ENCODE data around the gene FMNL2.

FMNL2 gene

GRCh38 chr2:152564754-152565551, 230.0 kb downstream of the FMNL2 start:
- no peak for DNase-seq

DNA sequence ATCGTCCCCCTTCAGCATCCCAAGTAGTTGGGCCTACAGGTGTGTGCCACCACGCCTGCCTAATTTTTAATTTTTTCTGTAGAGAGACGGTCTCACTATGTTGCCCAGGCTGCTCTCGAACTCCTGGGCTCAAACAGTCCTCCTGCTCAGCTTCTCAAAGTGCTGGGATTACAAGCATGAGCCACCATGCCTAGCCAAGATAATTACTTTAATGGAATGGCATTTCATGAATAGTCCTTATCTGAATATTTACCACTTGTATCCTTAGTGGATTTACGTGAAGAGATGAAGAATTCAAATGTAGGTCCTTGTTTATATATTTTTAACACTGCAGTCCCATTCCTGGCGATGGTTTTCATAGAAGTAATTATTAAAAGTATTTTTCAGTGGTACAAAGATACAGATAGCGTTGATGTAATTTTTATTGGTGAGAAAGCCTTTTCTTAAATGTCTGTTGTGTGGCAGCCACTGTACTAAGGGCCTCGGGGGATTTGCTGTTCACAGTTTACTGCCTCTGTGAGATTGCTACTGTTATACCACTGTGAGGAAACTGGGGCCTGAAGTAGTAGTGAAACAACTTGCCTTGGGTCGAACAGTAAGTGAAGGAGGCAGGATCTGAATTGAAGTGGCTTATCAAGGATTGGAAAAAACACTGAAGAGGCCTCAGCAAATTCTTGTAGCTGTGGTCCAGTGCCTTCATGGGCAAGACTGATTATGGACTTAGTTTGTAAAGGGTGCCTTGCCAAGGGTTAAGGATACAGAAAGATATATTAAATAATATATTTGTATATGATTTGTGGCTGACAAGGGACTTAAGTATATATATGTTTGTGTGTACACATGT, 231.1 kb downstream of the FMNL2 start:
- no peak for DNase-seq

DNA sequence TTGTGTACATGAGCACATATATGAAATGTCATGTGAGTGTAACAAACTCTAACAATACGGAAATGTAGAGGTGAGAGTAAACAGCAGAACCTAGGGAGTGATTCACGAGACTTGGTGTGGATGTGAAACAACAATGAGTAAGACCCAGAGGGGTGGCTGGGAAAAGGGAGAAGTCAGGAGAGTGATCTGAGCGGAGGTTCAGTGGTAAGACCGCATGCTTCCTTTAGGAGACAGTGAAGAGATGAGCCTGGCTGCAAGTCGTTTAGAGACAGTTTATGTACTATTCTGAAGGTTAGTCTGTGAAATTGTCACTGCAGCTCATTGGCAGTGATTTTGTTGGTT, 231.7 kb downstream of the FMNL2 start:
- DNase-seq: no peak

DNA sequence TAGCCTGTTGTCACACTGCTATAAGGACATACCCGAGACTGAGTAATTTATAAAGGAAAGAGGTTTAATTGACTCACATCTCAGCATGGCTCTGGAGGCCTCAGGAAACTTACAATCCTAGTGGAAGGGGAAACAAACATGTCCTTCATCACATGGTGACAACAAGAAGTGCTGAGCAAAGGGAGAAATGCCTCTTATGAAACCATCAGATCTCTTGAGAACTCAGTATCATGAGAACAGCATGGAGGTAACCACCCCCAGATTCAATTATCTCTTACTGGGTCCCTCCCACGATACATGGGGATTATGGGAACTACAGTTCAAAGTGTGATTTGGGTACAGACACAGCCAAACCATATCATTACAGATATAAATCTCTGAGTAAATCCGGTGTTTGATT, 233.6 kb downstream of the FMNL2 start:
- DNase-seq: no peak

DNA sequence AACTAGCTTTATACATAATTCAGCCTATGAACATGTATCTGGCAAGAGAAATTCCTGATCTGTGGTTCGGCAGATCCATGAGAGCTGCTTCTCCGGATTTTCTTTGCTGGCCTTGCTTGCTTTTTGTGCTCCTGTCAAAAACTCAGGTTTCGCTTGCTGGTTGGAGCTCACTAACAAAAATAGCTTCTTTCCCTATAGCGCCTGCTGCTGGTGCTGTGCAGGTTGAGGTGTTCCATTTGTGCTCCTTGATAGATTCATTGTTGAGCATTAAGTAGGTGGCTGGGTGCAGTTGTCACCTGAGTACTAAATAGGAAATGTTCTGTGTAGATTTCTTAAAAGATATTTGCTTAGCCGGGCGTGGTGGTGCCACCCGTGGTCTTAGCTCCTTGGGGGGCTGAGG, 234.2 kb downstream of the FMNL2 start:
- DNase-seq: no peak

- no peak for DNase-seq
Observed at GRCh38 chr2:152571048-152571766, 236.2 kb downstream of the FMNL2 start.

DNA sequence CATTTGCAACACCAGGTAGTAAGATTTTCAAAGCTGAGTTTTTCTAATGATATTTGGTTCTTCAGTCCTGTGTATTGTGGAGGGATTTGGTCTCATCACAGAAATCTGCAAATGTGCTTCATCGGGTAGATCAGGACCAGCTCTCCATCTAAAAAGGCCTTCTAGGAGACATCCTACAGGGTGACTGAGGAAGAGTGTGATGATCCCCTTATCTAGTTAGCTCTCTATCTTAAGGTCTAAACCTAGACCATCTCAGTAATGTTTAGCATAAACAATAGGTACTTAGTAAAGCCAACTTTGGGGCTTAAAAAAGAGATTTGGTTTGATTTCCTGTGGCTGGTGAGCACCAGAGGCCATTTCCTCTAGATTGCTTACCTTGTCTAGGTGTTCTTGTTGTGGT, 237.1 kb downstream of the FMNL2 start:
- no peak for DNase-seq

DNA sequence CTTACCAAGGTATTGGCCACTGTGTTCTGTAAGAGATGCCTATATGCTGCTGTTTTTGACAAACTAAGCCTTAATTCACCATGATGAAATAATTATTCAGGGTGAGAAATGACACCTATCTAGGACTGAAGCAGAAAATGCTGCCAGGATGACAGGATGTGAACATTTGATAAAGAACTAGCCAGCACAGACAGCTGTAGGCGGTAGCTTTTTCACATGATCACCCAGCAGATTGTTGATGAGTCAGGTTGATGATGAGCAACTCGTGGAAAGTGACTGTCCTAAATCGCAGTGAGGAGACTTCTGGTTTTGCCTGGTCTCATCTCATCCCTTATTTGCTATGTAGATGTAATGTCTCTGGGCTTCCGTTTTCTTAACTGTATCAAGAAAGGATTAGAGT, 238.2 kb downstream of the FMNL2 start:
- no peak for DNase-seq

DNA sequence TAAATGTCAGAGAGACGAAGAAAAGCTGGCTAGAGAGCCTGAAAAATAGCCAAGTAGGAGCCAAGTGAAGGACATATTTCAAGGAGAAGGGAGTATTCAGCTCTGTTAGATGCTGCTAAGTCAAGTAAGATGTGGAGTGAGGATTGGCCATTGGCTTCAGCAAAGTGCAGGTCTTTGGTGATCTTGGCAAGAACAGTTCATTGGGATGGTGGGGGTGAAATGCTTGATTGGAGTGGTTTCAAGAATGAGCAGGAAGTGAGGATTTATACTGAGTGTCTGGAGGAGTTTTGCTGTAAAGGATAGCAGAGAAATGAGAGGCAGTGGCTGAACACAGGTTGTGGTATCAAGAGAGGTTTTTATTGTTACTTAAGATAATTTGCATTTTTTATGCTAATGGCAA, 242.6 kb downstream of the FMNL2 start:
- no peak for DNase-seq

GRCh38 chr2:152578573-152578972, 243.6 kb downstream of the FMNL2 start:
- DNase-seq: no peak

GRCh38 chr2:152580714-152581113, 245.7 kb downstream of the FMNL2 start:
- DNase-seq: no peak

DNA sequence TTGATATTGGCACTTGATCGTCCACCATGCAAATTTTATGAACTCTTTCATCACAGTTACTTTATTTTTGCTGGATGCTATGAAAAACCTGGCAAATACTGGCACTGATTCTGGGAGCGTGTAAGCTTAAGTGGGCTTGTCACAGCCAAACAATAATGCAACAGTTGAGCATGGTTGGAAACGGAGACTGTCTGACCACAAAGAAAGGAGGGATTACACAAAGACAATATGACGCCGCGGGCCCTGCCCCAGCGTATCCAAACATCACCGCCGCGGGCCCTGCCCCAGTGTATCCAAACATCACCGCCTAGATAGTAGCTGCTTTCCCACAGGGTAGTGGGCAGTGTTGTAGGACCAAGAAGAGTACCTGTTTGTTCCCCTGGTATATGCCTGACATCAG, 246.4 kb downstream of the FMNL2 start:
- DNase-seq: no peak

- DNase-seq: no peak
Observed at GRCh38 chr2:152582081-152582480, 247.1 kb downstream of the FMNL2 start.

DNA sequence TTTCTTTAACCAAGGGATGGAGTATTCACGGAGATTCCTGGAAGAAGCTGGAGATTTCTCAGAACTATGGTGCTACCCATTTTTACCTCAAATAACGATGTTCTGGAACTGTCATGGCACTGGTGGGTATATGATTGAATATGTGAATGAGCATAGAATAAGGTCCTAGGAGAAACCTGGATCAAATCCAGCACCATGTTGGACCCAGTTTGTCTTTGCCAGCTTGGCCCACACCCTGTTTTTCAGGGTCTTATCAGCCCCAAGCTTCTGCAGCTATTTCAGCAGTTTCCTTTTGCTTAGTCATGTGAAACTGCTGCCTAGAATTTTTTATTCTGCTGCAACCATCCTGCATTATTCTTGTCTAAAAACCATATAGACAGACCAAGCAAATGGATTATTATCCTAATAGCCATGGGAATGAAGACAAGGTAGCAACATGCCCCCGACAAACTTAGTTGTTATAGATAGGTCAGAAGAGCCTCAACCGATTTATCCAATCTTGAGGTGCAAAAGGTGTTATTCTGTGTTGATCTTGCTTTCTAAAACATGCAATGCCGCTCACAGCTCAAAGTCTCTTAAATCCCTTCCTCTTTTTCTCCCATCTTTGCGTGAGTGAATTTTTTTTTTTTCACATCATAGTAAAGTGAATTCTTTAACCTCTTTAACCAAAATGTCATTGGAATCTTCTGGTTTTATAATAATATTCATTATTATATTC, 248.7 kb downstream of the FMNL2 start:
- no peak for DNase-seq

DNA sequence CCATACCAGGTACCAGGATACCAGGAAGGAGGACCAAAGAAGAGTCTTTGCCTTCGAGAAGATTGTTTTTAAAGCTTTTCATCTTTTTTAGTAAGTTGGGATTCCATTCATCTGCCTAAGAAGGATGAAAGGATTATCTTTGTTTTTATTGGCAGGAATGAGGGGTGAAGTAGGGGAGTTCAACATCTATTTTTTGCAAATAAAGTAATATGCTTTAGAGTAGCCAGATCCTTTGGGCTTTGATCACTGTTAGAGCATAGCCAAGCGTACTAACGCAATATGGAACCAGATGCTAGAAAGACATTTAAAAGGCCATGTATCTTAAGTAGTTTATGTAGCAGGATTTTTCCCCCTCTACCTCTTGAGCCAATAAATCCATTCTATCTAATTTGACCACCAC, 249.3 kb downstream of the FMNL2 start:
- no peak for DNase-seq

GRCh38 chr2:152585830-152586484, 251.0 kb downstream of the FMNL2 start:
- no peak for DNase-seq

GRCh38 chr2:152587187-152587947, 252.4 kb downstream of the FMNL2 start:
- DNase-seq: no peak

DNA sequence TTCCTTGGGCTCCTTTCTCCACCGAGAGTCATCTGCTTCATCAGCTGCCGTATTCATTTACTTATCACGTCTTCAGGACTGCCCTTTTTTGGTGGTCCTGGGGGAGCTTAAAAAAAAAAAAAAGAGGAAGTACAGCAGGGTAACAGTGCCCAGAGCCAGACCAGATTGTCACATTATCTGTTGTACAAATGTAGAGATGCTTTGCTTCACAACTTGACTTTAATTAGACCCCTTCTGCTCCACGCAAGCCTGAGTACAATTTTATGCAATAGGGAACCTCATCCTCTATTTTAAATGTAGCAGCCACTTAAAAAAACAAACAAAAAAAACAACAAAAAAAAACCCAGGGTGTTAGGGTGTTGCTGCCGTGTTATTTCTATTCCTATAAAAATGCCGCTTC, 254.0 kb downstream of the FMNL2 start:
- no peak for DNase-seq

DNA sequence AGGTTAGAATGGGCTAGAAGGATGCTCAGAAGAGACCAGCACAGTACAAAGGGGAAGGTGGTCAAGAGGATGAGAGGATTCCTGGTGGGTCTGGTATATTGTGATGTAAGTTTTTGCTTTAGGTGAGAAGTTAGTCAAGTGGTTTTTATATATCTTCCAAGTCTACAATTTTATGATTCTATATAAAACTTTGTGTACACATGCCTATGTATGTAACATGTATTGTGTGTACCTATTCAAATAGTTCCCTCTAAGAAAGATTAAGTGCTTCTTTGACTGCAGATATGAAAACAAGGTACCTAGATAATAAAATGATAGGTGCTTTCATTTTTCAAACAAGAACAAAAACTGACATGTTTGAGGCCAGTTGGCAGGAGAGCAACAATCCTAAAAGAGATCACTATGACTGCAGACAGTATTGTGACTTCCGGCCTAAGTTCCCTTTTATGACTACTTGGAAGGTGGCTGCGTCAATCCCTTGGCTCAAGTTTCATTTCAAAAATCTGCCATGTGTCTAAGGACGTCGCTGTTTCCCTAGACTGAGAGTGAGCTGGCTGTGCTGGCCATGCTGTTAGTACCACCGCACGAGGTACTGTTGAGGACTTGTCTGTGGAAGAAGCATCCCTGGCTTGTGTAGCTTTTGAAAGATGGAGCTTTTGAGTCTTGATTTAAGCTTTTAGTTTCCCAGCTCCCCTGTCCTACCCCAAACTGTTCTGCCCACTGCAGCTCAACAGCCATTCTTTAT, 259.2 kb downstream of the FMNL2 start:
- DNase-seq: peak; percentile 31

DNA sequence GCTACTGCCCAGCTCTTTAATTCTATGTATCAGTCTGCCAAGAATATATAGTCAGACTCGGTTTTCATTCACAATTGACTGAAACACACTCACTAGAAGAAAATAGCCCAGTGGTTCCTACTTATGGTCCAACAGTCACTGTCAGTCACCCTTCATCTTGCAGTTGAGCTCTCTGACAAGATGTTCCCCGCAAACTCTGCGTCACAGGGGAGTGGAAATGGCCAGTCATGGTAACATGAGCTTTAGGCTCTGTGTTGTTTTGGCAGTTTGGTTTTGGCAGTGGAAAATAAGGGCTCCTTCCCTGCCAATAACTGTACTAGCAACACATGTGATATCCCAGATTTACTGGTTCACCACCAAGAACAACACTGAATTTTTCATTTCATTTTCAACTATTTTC, 259.8 kb downstream of the FMNL2 start:
- DNase-seq: no peak

Measured in KG1 (cell line).